ENCODE data around the gene TSPEAR. TPM values are rescaled to one million over a fixed set of nuclear protein-coding genes. Genes with fewer than 3 reads are reported as not detected.

The TSPEAR gene
- total and polyA plus RNA-seq, 12 donors, result under 0.01 to 3.4 (median 1.0) TPM; not detected in 3

GRCh38 chr21:44533891-44534627 is 177.3 kb downstream of the TSPEAR start:
- Histone ChIP-seq H3K4me3 (no peak overlapping the region), H3K36me3 (no peaks in the 10 kb centered on the region), H3K27ac (no peak overlapping the region), H3K9me3 (no peaks in the 10 kb centered on the region), H3K27me3 (peaks cover 0 to 25% (median 0%) of the 10 kb centered on the region in 7 donors), H3K4me1 (no peaks in the 10 kb centered on the region)
- WGBS, 2 donors, result 88 to 91% methylated on average over 17 to 21 of the region's 21 CpGs
- ATAC-seq (no peak), DNase-seq (no peak)
- TF ChIP-seq CTCF (IDR thresholded peaks at IDR 0.05), result no peak
- intact Hi-C loops (cut with DNase I), result no loop called here

- Histone ChIP-seq H3K9me3 (no peaks in the 10 kb centered on the region), H3K36me3 (no peaks in the 10 kb centered on the region), H3K27ac (no peak overlapping the region), H3K4me3 (no peak overlapping the region), H3K27me3 (peaks cover 0 to 22% (median 3%) of the 10 kb centered on the region in 7 donors), H3K4me1 (no peaks in the 10 kb centered on the region)
- no peak for TF ChIP-seq CTCF (IDR thresholded peaks at IDR 0.05)
- WGBS, 2 donors, result 88 to 90% methylated on average over 37 of the region's 37 CpGs
- intact Hi-C loops (cut with DNase I), result no loop called here
- ATAC-seq, result no peak
- DNase-seq, result no peak
Measured at GRCh38 chr21:44533121-44533890, 178.1 kb downstream of the TSPEAR start.

- ATAC-seq (no peak), DNase-seq (no peak)
- intact Hi-C loops (cut with DNase I), result no loop called here
- no peaks in the 10 kb centered on the region for H3K9me3 ChIP-seq
- H3K36me3 ChIP-seq, result no peaks in the 10 kb centered on the region
- no peak for TF ChIP-seq CTCF (IDR thresholded peaks at IDR 0.05)
- H3K4me1 ChIP-seq, result no peaks in the 10 kb centered on the region
- no peak overlapping the region for H3K27ac ChIP-seq
- peaks cover 0 to 23% (median 3%) of the 10 kb centered on the region in 7 donors for H3K27me3 ChIP-seq
- no peak overlapping the region for H3K4me3 ChIP-seq
- 87% methylated on average over 16 of the region's 16 CpGs for WGBS, 2 donors
Measured at GRCh38 chr21:44532712-44533111, 178.7 kb downstream of the TSPEAR start.

- DNase-seq (no peak), ATAC-seq (no peak)
- Histone ChIP-seq H3K27ac (no peak overlapping the region), H3K9me3 (no peaks in the 10 kb centered on the region), H3K36me3 (no peaks in the 10 kb centered on the region), H3K27me3 (peaks cover 0 to 25% (median 3%) of the 10 kb centered on the region in 7 donors), H3K4me3 (no peak overlapping the region), H3K4me1 (no peaks in the 10 kb centered on the region)
- WGBS, 2 donors, result 79 to 81% methylated on average over 30 of the region's 30 CpGs
- TF ChIP-seq CTCF (IDR thresholded peaks at IDR 0.05), result no peak
- intact Hi-C loops (cut with DNase I), result no loop called here
Measured at GRCh38 chr21:44531606-44532564, 179.5 kb downstream of the TSPEAR start.
